Mesenchymal stem cell (in vitro differentiated cells and primary cell): Measurements from ENCODE around the gene LASP1NB.

Experiments used
- DNase-seq: peaks from one replicate; pipeline ENCODE4 v3.0.0-alpha.2; 2013
- H2AFZ ChIP-seq: one replicate; pipeline ENCODE4 v1.6.1; 2013; ENCODE audit warnings: low read depth, mild to moderate bottlenecking, control low read depth, inconsistent platforms, low read length, moderate library complexity
- H2AK5ac ChIP-seq: 2 replicates; pipeline ENCODE4 v1.6.1; 2013; ENCODE audit warnings: low read length, moderate library complexity, mild to moderate bottlenecking, inconsistent platforms; ENCODE audit not compliant: severe bottlenecking
- H2BK120ac ChIP-seq: one replicate; pipeline ENCODE4 v1.6.1; 2013; ENCODE audit warnings: low read depth, mild to moderate bottlenecking, inconsistent platforms, low read length, moderate library complexity
- H2BK12ac ChIP-seq, 2 experiments: one replicate each; pipeline ENCODE4 v1.6.1; 2013; ENCODE audit warnings: inconsistent platforms in 2 of 2, low read length in 2 of 2, mild to moderate bottlenecking in 2 of 2, moderate library complexity in 2 of 2, control low read depth in 1 of 2
- H2BK15ac ChIP-seq: one replicate; pipeline ENCODE4 v1.6.1; 2013; ENCODE audit warnings: mild to moderate bottlenecking, low read depth, inconsistent platforms; ENCODE audit not compliant: poor library complexity, severe bottlenecking
- H2BK5ac ChIP-seq: 2 replicates; pipeline ENCODE4 v1.6.1; 2013; ENCODE audit warnings: low read depth, mild to moderate bottlenecking, low read length, control low read depth, inconsistent platforms; ENCODE audit not compliant: poor library complexity, severe bottlenecking
- H3K14ac ChIP-seq, 2 experiments: one replicate each; pipeline ENCODE4 v1.6.1; 2013; ENCODE audit warnings: inconsistent platforms in 2 of 2, low read length in 2 of 2, control low read depth in 1 of 2, mild to moderate bottlenecking in 1 of 2, moderate library complexity in 1 of 2
- H3K18ac ChIP-seq, 2 experiments: one replicate each; pipeline ENCODE4 v1.6.1; 2013; ENCODE audit warnings: inconsistent platforms in 2 of 2, low read length in 2 of 2, control low read depth in 1 of 2, low read depth in 1 of 2, mild to moderate bottlenecking in 1 of 2
- H3K23ac ChIP-seq, 2 experiments: one replicate each; pipeline ENCODE4 v1.6.1; 2013; ENCODE audit warnings: inconsistent platforms in 2 of 2, low read length in 2 of 2, mild to moderate bottlenecking in 2 of 2, moderate library complexity in 2 of 2, control low read depth in 1 of 2
- H3K27ac ChIP-seq: 2 replicates; pipeline ENCODE4 v1.5.1; 2013; ENCODE audit warnings: mild to moderate bottlenecking, moderate library complexity, low read length, control low read depth, inconsistent platforms; ENCODE audit not compliant: poor library complexity, severe bottlenecking
- H3K27me3 ChIP-seq, 2 experiments: 2 replicates each; pipeline versions ENCODE4 v1.6.1 to v1.7.0; 2013; ENCODE audit warnings: low read length in 2 of 2, mild to moderate bottlenecking in 2 of 2, moderate library complexity in 2 of 2, control low read depth in 1 of 2, inconsistent platforms in 1 of 2; ENCODE audit not compliant: control insufficient read depth in 1 of 2, insufficient read depth in 1 of 2
- H3K36me3 ChIP-seq, 2 experiments: 2 replicates each; pipeline versions ENCODE4 v1.6.1 to v1.7.0; 2013; ENCODE audit warnings: low read length in 2 of 2, control low read depth in 1 of 2, inconsistent platforms in 1 of 2, low read depth in 1 of 2, mild to moderate bottlenecking in 1 of 2; ENCODE audit not compliant: insufficient read depth in 2 of 2, control insufficient read depth in 1 of 2
- H3K4ac ChIP-seq, 2 experiments: one replicate each; pipeline ENCODE4 v1.6.1; 2013; ENCODE audit warnings: inconsistent platforms in 2 of 2, low read length in 2 of 2, mild to moderate bottlenecking in 2 of 2, moderate library complexity in 2 of 2, control low read depth in 1 of 2, low read depth in 1 of 2
- H3K4me1 ChIP-seq: 2 replicates; pipeline ENCODE4 v1.6.1; 2013; ENCODE audit warnings: low read depth, low read length, control low read depth; ENCODE audit not compliant: control insufficient read depth, insufficient read depth
- H3K4me2 ChIP-seq: 2 replicates; pipeline ENCODE4 v1.6.1; 2013; ENCODE audit warnings: low read length, mild to moderate bottlenecking, inconsistent platforms; ENCODE audit not compliant: poor library complexity, severe bottlenecking
- H3K4me3 ChIP-seq, 2 experiments: 2 replicates each; pipeline versions ENCODE4 v1.5.1 to v1.7.0; 2013; ENCODE audit warnings: low read length in 2 of 2, mild to moderate bottlenecking in 2 of 2, control low read depth in 1 of 2, low read depth in 1 of 2; ENCODE audit not compliant: insufficient read depth in 1 of 2
- H3K79me1 ChIP-seq: replicated peaks from 2 replicates; pipeline ENCODE4 v1.6.1; 2013; ENCODE audit warnings: mild to moderate bottlenecking, control low read depth, low read length, inconsistent platforms; ENCODE audit not compliant: poor library complexity, severe bottlenecking
- H3K9ac ChIP-seq: 2 replicates; pipeline ENCODE4 v1.7.0; 2013; ENCODE audit warnings: mild to moderate bottlenecking, low read length, moderate library complexity
- H3K9me3 ChIP-seq: 2 replicates; pipeline ENCODE4 v1.7.0; 2013; ENCODE audit warnings: mild to moderate bottlenecking, low read length; ENCODE audit not compliant: control insufficient read depth
- H4K8ac ChIP-seq: one replicate; pipeline ENCODE4 v1.6.1; 2013; ENCODE audit warnings: inconsistent platforms, mild to moderate bottlenecking, low read length, moderate library complexity
- H4K91ac ChIP-seq: one replicate; pipeline ENCODE4 v1.6.1; 2013; ENCODE audit warnings: mild to moderate bottlenecking, low read length, inconsistent platforms
- WGBS: methylation state at CpG from one replicate; pipeline ENCODE4 v1.1.7; 2013; ENCODE audit warnings: mixed read lengths; 5-methylcytosine and 5-hydroxymethylcytosine counted together

Gene LASP1NB

GRCh38 chr17:38898812-38899348, 26.5 kb upstream of the LASP1NB start:
- H2AFZ ChIP-seq, result no peak overlapping the region
- 76% methylated on average over 9 of the region's 11 CpGs for WGBS
- H3K4me1 ChIP-seq, result peaks cover 56% of the 10 kb centered on the region
- peaks cover 2% of the 10 kb centered on the region for H3K79me1 ChIP-seq
- H3K9me3 ChIP-seq, result no peaks in the 10 kb centered on the region
- H3K27ac ChIP-seq, result peak overlapping the region; percentile 66
- no peak overlapping the region for H2BK120ac ChIP-seq
- H4K91ac ChIP-seq, result peak overlapping the region; percentile 3
- DNase-seq, result no peak
- H3K14ac ChIP-seq, result peak overlapping the region in 1 of 2 experiments; percentile 49
- H3K27me3 ChIP-seq, result no peaks in the 10 kb centered on the region
- peak overlapping the region; percentile 28 to 35 for H2BK12ac ChIP-seq
- H3K36me3 ChIP-seq, result peaks cover 57 to 70% of the 10 kb centered on the region in 2 experiments
- H3K4ac ChIP-seq, result peak overlapping the region in 1 of 2 experiments; percentile 3
- no peak overlapping the region for H3K4me2 ChIP-seq
- H2BK5ac ChIP-seq, result no peak overlapping the region
- H2BK15ac ChIP-seq, result peak overlapping the region; percentile 29
- H3K18ac ChIP-seq, result peak overlapping the region; percentile 17 to 50
- no peak overlapping the region for H3K4me3 ChIP-seq
- H2AK5ac ChIP-seq, result no peak overlapping the region
- no peak overlapping the region for H3K23ac ChIP-seq
- H4K8ac ChIP-seq, result peak overlapping the region; percentile 70
- no peak overlapping the region for H3K9ac ChIP-seq

GRCh38 chr17:38899421-38899820, 26.0 kb upstream of the LASP1NB start:
- H3K27ac ChIP-seq, result peak overlapping the region; percentile 66
- no peaks in the 10 kb centered on the region for H3K27me3 ChIP-seq
- H4K8ac ChIP-seq, result peak overlapping the region; percentile 12
- H3K4me1 ChIP-seq, result peaks cover 51% of the 10 kb centered on the region
- no peak overlapping the region for H2AFZ ChIP-seq
- no peak overlapping the region for H2BK5ac ChIP-seq
- H3K4me2 ChIP-seq, result no peak overlapping the region
- H3K4ac ChIP-seq, result peak overlapping the region in 1 of 2 experiments; percentile 3
- WGBS, result 93% methylated on average over 5 of the region's 5 CpGs
- H3K9me3 ChIP-seq, result no peaks in the 10 kb centered on the region
- no peak overlapping the region for H3K23ac ChIP-seq
- no peak overlapping the region for H2BK15ac ChIP-seq
- peak overlapping the region; percentile 53 for H4K91ac ChIP-seq
- DNase-seq, result no peak
- H3K14ac ChIP-seq, result no peak overlapping the region
- no peak overlapping the region for H2BK120ac ChIP-seq
- peak overlapping the region; percentile 42 for H2AK5ac ChIP-seq
- H2BK12ac ChIP-seq, result no peak overlapping the region
- peaks cover 2% of the 10 kb centered on the region for H3K79me1 ChIP-seq
- H3K36me3 ChIP-seq, result peaks cover 55 to 68% of the 10 kb centered on the region in 2 experiments
- H3K18ac ChIP-seq, result no peak overlapping the region
- no peak overlapping the region for H3K9ac ChIP-seq
- H3K4me3 ChIP-seq, result no peak overlapping the region

- H4K91ac ChIP-seq, result no peak overlapping the region
- H3K4ac ChIP-seq, result no peak overlapping the region
- peaks cover 50% of the 10 kb centered on the region for H3K4me1 ChIP-seq
- H3K4me2 ChIP-seq, result peak overlapping the region; percentile 35
- H3K4me3 ChIP-seq, result peak overlapping the region in 1 of 2 experiments; percentile 63
- no peak overlapping the region for H2BK15ac ChIP-seq
- no peaks in the 10 kb centered on the region for H3K9me3 ChIP-seq
- H3K23ac ChIP-seq, result no peak overlapping the region
- H2BK120ac ChIP-seq, result no peak overlapping the region
- peak overlapping the region; percentile 43 for H3K9ac ChIP-seq
- H3K36me3 ChIP-seq, result peaks cover 57 to 67% of the 10 kb centered on the region in 2 experiments
- peaks cover 2% of the 10 kb centered on the region for H3K79me1 ChIP-seq
- whole genome bisulfite sequencing, result 17% methylated on average over 9 of the region's 10 CpGs
- peak overlapping the region; percentile 37 to 67 for H3K18ac ChIP-seq
- peak; percentile 98 for DNase-seq
- H3K27ac ChIP-seq, result peak overlapping the region; percentile 93
- no peak overlapping the region for H2AFZ ChIP-seq
- peak overlapping the region; percentile 61 for H2BK5ac ChIP-seq
- no peak overlapping the region for H3K14ac ChIP-seq
- peak overlapping the region; percentile 71 for H2AK5ac ChIP-seq
- H4K8ac ChIP-seq, result peak overlapping the region; percentile 19
- no peaks in the 10 kb centered on the region for H3K27me3 ChIP-seq
- peak overlapping the region in 1 of 2 experiments; percentile 3 for H2BK12ac ChIP-seq
These were observed 24.3 kb upstream of the LASP1NB start for GRCh38 chr17:38900978-38901656.

GRCh38 chr17:38903404-38903803, 22.0 kb upstream of the LASP1NB start:
- Histone ChIP-seq H3K23ac (no peak overlapping the region), H2BK12ac (no peak overlapping the region), H4K91ac (no peak overlapping the region), H3K27ac (no peak overlapping the region), H3K14ac (no peak overlapping the region), H3K4me3 (no peak overlapping the region), H2BK5ac (no peak overlapping the region), H3K79me1 (peaks cover 2% of the 10 kb centered on the region), H4K8ac (no peak overlapping the region), H3K4me2 (no peak overlapping the region), H3K9ac (no peak overlapping the region), H2AK5ac (no peak overlapping the region), H2BK120ac (no peak overlapping the region), H3K4me1 (peaks cover 47% of the 10 kb centered on the region), H2AFZ (no peak overlapping the region), H3K4ac (no peak overlapping the region), H3K27me3 (no peaks in the 10 kb centered on the region), H3K9me3 (no peaks in the 10 kb centered on the region), H3K18ac (no peak overlapping the region), H2BK15ac (no peak overlapping the region), H3K36me3 (peaks cover 56 to 59% of the 10 kb centered on the region in 2 experiments)
- no peak for DNase-seq
- WGBS, result over 99% methylated on average over 6 of the region's 6 CpGs
